H1 (cell line): Measurements from ENCODE around the gene PDE8B. TPM values are rescaled to one million over a fixed set of nuclear protein-coding genes. Genes with fewer than 3 reads are reported as not detected.

Experiments
- CTCF ChIA-PET: fragments of 300-600 bp; sonication (Branson Sonifier 250); formaldehyde crosslinking; loops from one replicate; lab custom pipeline; 2021; ENCODE audit not compliant: partially characterized antibody; lab: Charles Lee
- POLR2A ChIA-PET: fragments of 300-600 bp; sonication (Branson Sonifier 250); formaldehyde crosslinking; loops from one replicate; lab custom pipeline; 2021; ENCODE audit warnings: inconsistent platforms; ENCODE audit not compliant: partially characterized antibody; lab: Charles Lee
- DNase-seq, 2 experiments: peaks; one replicate each; pipeline versions ENCODE4 v3.0.0 to v3.0.0-alpha.2; 2010 to 2022; ENCODE audit warnings: low spot score in 2 of 2, low read depth in 1 of 2, mixed read lengths in 1 of 2
- FAIRE-seq: peaks from 2 replicates; lab custom pipeline; 2011; peaks lifted over from hg19 to GRCh38; lab: Jason Lieb, UNC
- H2AFZ ChIP-seq: 2 replicates; pipeline ENCODE4 v1.8.1; 2012; ENCODE audit warnings: low read length, inconsistent platforms
- H2AK5ac ChIP-seq: 2 replicates; pipeline ENCODE4 v1.6.1; 2013; ENCODE audit warnings: low read depth, low read length
- H2BK120ac ChIP-seq: replicated peaks from 2 replicates; pipeline ENCODE3; 2013; ENCODE audit warnings: low read depth, low read length, inconsistent platforms
- H2BK12ac ChIP-seq: 2 replicates; pipeline ENCODE4 v1.6.1; 2013; ENCODE audit warnings: low read depth, low read length
- H2BK15ac ChIP-seq: 2 replicates; pipeline ENCODE4 v1.6.1; 2013; ENCODE audit warnings: low read length
- H2BK20ac ChIP-seq: 2 replicates; pipeline ENCODE4 v1.6.1; 2013; ENCODE audit warnings: low read length
- H2BK5ac ChIP-seq: 2 replicates; pipeline ENCODE4 v1.6.1; 2013; ENCODE audit warnings: low read depth, low read length
- H3K14ac ChIP-seq: 2 replicates; pipeline ENCODE4 v1.6.1; 2013; ENCODE audit warnings: inconsistent platforms; ENCODE audit not compliant: insufficient read length
- H3K18ac ChIP-seq: 2 replicates; pipeline ENCODE4 v1.6.1; 2013; ENCODE audit warnings: low read length; ENCODE audit errors: extremely low read depth
- H3K23ac ChIP-seq: 2 replicates; pipeline ENCODE4 v1.6.1; 2013; ENCODE audit warnings: inconsistent platforms; ENCODE audit not compliant: insufficient read length
- H3K23me2 ChIP-seq: 2 replicates; pipeline ENCODE4 v1.6.1; 2013; ENCODE audit warnings: low read depth, low read length
- H3K27ac ChIP-seq: 2 replicates; pipeline ENCODE4 v1.6.1; 2011; ENCODE audit warnings: low read depth, low read length, inconsistent platforms
- H3K27me3 ChIP-seq, 4 experiments: replicated peaks in 1 of 4; 1 replicate in 1 of 4; 2 replicates in 3 of 4; pipeline versions ENCODE4 v1.6.1 to v1.8.1; 2011 to 2013; ENCODE audit warnings: low read length in 3 of 4, mild to moderate bottlenecking in 3 of 4, inconsistent platforms in 2 of 4, mixed read lengths in 2 of 4, moderate library complexity in 1 of 4; ENCODE audit not compliant: control insufficient read depth in 3 of 4, insufficient read depth in 3 of 4; ENCODE audit errors: extremely low read depth in 1 of 4
- H3K36me3 ChIP-seq, 4 experiments: 2 replicates each; pipeline versions ENCODE4 v1.6.1 to v1.8.1; 2011 to 2013; ENCODE audit warnings: mild to moderate bottlenecking in 4 of 4, low read length in 3 of 4, moderate library complexity in 2 of 4, control low read depth in 1 of 4, inconsistent platforms in 1 of 4; ENCODE audit not compliant: insufficient read depth in 4 of 4, control insufficient read depth in 2 of 4
- H3K4ac ChIP-seq: replicated peaks from 2 replicates; pipeline ENCODE3; 2013; ENCODE audit warnings: low read length, low read depth, mixed read lengths, inconsistent platforms; ENCODE audit not compliant: insufficient read length
- H3K4me1 ChIP-seq, 4 experiments: replicated peaks in 1 of 4; 1 replicate in 1 of 4; 2 replicates in 3 of 4; pipeline versions ENCODE4 v1.6.1 to v1.8.1; 2011 to 2013; ENCODE audit warnings: low read length in 3 of 4, inconsistent platforms in 2 of 4, mixed read lengths in 1 of 4; ENCODE audit not compliant: insufficient read depth in 4 of 4, control insufficient read depth in 3 of 4
- H3K4me2 ChIP-seq, 2 experiments: 2 replicates each; pipeline versions ENCODE4 v1.6.1 to v1.8.1; 2011 to 2013; ENCODE audit warnings: low read depth in 2 of 2, low read length in 2 of 2, control low read depth in 1 of 2, inconsistent platforms in 1 of 2, mild to moderate bottlenecking in 1 of 2; ENCODE audit not compliant: insufficient read depth in 1 of 2
- H3K4me3 ChIP-seq, 4 experiments: fragments of 200-600, 300-600 bp in 1 of 4; sonication (generic), shearing (Covaris generic), sonication (Bioruptor Twin) in 1 of 4; 2 replicates each; pipeline versions ENCODE4 v1.5.1 to v1.8.1; 2011 to 2016; ENCODE audit warnings: low read length in 4 of 4, low read depth in 3 of 4, control low read depth in 2 of 4, inconsistent platforms in 2 of 4, mild to moderate bottlenecking in 2 of 4, mixed read lengths in 1 of 4, moderate library complexity in 1 of 4; ENCODE audit not compliant: insufficient read depth in 2 of 4; ENCODE audit errors: extremely low read depth in 1 of 4
- H3K56ac ChIP-seq: replicated peaks from 2 replicates; pipeline ENCODE3; 2013; ENCODE audit warnings: low read depth, mild to moderate bottlenecking, mixed read lengths, low read length, inconsistent platforms; ENCODE audit not compliant: insufficient read length
- H3K79me1 ChIP-seq: 2 replicates; pipeline ENCODE4 v1.6.1; 2013; ENCODE audit warnings: low read depth, low read length, control low read depth
- H3K79me2 ChIP-seq, 2 experiments: 2 replicates each; pipeline versions ENCODE4 v1.6.1 to v1.8.1; 2012 to 2013; ENCODE audit warnings: low read length in 2 of 2, mild to moderate bottlenecking in 2 of 2, inconsistent platforms in 1 of 2; ENCODE audit not compliant: insufficient read depth in 2 of 2, control insufficient read depth in 1 of 2
- H3K9ac ChIP-seq, 4 experiments: replicated peaks in 1 of 4; 1 replicate in 1 of 4; 2 replicates in 3 of 4; pipeline versions ENCODE4 v1.6.1 to v1.8.1; 2011 to 2013; ENCODE audit warnings: low read depth in 3 of 4, low read length in 3 of 4, control low read depth in 2 of 4, mild to moderate bottlenecking in 2 of 4, moderate library complexity in 2 of 4, inconsistent platforms in 1 of 4; ENCODE audit errors: extremely low read depth in 1 of 4
- H3K9me3 ChIP-seq, 2 experiments: 2 replicates each; pipeline versions ENCODE4 v1.6.1 to v1.8.1; 2012 to 2013; ENCODE audit warnings: mild to moderate bottlenecking in 2 of 2, moderate library complexity in 2 of 2, control low read depth in 1 of 2, inconsistent platforms in 1 of 2, low read depth in 1 of 2, low read length in 1 of 2, mixed read lengths in 1 of 2; ENCODE audit not compliant: insufficient read depth in 2 of 2
- H4K20me1 ChIP-seq, 2 experiments: replicated peaks in 1 of 2; 2 replicates each; pipeline versions ENCODE3 to v1.8.1; 2011 to 2013; ENCODE audit warnings: inconsistent platforms in 2 of 2, low read length in 2 of 2, mild to moderate bottlenecking in 1 of 2; ENCODE audit not compliant: insufficient read depth in 2 of 2, control insufficient read depth in 1 of 2
- H4K5ac ChIP-seq: 2 replicates; pipeline ENCODE4 v1.6.1; 2013; ENCODE audit warnings: low read length, low read depth, mixed read lengths, inconsistent platforms; ENCODE audit not compliant: insufficient read length
- H4K8ac ChIP-seq: 2 replicates; pipeline ENCODE4 v1.8.0; 2013; ENCODE audit warnings: mild to moderate bottlenecking, moderate library complexity, low read length, inconsistent platforms; ENCODE audit not compliant: insufficient read depth; ENCODE audit errors: extremely low read depth
- H4K91ac ChIP-seq: replicated peaks from 2 replicates; pipeline ENCODE3; 2013; ENCODE audit warnings: low read length, mixed read lengths, inconsistent platforms; ENCODE audit not compliant: insufficient read length
- ASH2L ChIP-seq: fragments of 200-600, 300-600 bp; sonication (generic); IDR thresholded peaks from one replicate; pipeline ENCODE4 v1.7.1; 2017; ENCODE audit warnings: low read length
- ATF2 ChIP-seq: IDR thresholded peaks from 2 replicates; pipeline ENCODE4 v1.6.1; 2012; ENCODE audit warnings: low read length, inconsistent platforms
- ATF3 ChIP-seq: IDR thresholded peaks from 2 replicates; pipeline ENCODE4 v1.6.1; 2011; ENCODE audit warnings: low read depth, mild to moderate bottlenecking, low read length; ENCODE audit not compliant: insufficient read depth
- CTBP2 ChIP-seq: IDR thresholded peaks from 2 replicates; pipeline ENCODE4 v1.7.0; 2011; ENCODE audit warnings: borderline replicate concordance, mild to moderate bottlenecking, moderate library complexity, mixed read lengths, low read length; ENCODE audit not compliant: insufficient read depth, insufficient read length
- JUN ChIP-seq: IDR thresholded peaks from 2 replicates; pipeline ENCODE4 v1.6.1; 2011; ENCODE audit warnings: low read depth, mild to moderate bottlenecking, improper control_type of control experiment, low read length
- MAX ChIP-seq: IDR thresholded peaks from 2 replicates; pipeline ENCODE4 v1.6.1; 2012; ENCODE audit warnings: inconsistent platforms
- NANOG ChIP-seq: IDR thresholded peaks from 2 replicates; pipeline ENCODE4 v1.6.1; 2011; ENCODE audit warnings: low read length, low read depth, mild to moderate bottlenecking, inconsistent platforms; ENCODE audit not compliant: insufficient read depth, poor library complexity, severe bottlenecking
- PHF8 ChIP-seq: fragments of 200-600 bp; sonication (generic); conservative IDR thresholded peaks from 2 replicates; pipeline ENCODE4 v1.7.1; 2012; ENCODE audit warnings: low read depth, mild to moderate bottlenecking, inconsistent platforms, low read length, moderate library complexity
- SP4 ChIP-seq: IDR thresholded peaks from 2 replicates; pipeline ENCODE4 v1.6.1; 2012; ENCODE audit warnings: low read length, inconsistent platforms
- SRF ChIP-seq: IDR thresholded peaks from 2 replicates; pipeline ENCODE4 v1.6.1; 2011; ENCODE audit warnings: mild to moderate bottlenecking, low read depth, low read length, moderate library complexity
- TCF12 ChIP-seq: IDR thresholded peaks from 2 replicates; pipeline ENCODE4 v1.6.1; 2011; ENCODE audit warnings: low read depth, mild to moderate bottlenecking, low read length
- TEAD4 ChIP-seq: IDR thresholded peaks from 2 replicates; pipeline ENCODE4 v1.6.1; 2012; ENCODE audit warnings: low read depth, low read length, inconsistent platforms, mixed read lengths
- WGBS, 2 experiments: shearing (Covaris generic) in 1 of 2; methylation state at CpG; one replicate each; pipeline versions ENCODE4 v1.1.6 to v1.1.7; 2013 to 2015; ENCODE audit warnings: low lambda C conversion rate in 2 of 2, mixed read lengths in 2 of 2, inconsistent platforms in 1 of 2, low coverage in 1 of 2, missing lambda C conversion rate in 1 of 2; ENCODE audit not compliant: insufficient replicate concordance in 2 of 2, insufficient coverage in 1 of 2, insufficient read length in 1 of 2; ENCODE audit errors: extremely low coverage in 1 of 2, missing lambda C conversion rate in 1 of 2; 5-methylcytosine and 5-hydroxymethylcytosine counted together
- polyA plus RNA-seq, 7 experiments: library from polyadenylated mRNA; depleted of rRNA in 3 of 7; stranded (reverse) in 5 of 7; unstranded in 2 of 7; fragments of >200 nt in 5 of 7; fragments of 200-250 nt in 2 of 7; gene quantifications; 1 replicate in 5 of 7; 2 replicates in 1 of 7; 4 replicates in 1 of 7; pipeline versions ENCODE4 v1.2.1 to v1.2.3, GENCODE V29; 2011 to 2013; ENCODE audit warnings: missing spikeins in 2 of 7, mixed read lengths in 2 of 7
- total RNA-seq: library from RNA; stranded (reverse); fragmentation: NEBNext Ultra II Directional; extraction: Animal tissue kit (Norgen Biotek cat#: 25700); gene quantifications from 2 replicates; pipeline ENCODE4 v1.2.1, GENCODE V29; 2021

PDE8B gene
- total and polyA plus RNA-seq, 2 of the 8 experiments (the other 6 are each of a cell fraction or from before 2014, with no cell fraction given): 0.32 to 1.1 TPM

- Histone ChIP-seq H2BK12ac (no peak overlapping the region), H3K18ac (no peak overlapping the region), H3K4ac (no peak overlapping the region), H3K14ac (no peak overlapping the region), H2AK5ac (no peak overlapping the region), H2BK15ac (no peak overlapping the region), H3K4me2 (no peak overlapping the region), H3K4me3 (no peak overlapping the region), H3K23me2 (peaks cover 16% of the 10 kb centered on the region; the same call in 1 of the 2 replicates), H3K27ac (no peak overlapping the region), H3K79me2 (no peaks in the 10 kb centered on the region), H3K79me1 (no peaks in the 10 kb centered on the region), H3K9me3 (no peaks in the 10 kb centered on the region), H4K20me1 (no peaks in the 10 kb centered on the region), H4K91ac (no peak overlapping the region), H3K27me3 (peaks cover 14 to 32% (median 28%) of the 10 kb centered on the region in 4 experiments), H4K8ac (no peak overlapping the region), H3K4me1 (peaks cover 0 to 7% (median 3%) of the 10 kb centered on the region in 4 experiments; a peak in 2 of 7 replicates), H3K23ac (no peak overlapping the region), H4K5ac (no peak overlapping the region), H3K9ac (no peak overlapping the region), H2BK20ac (no peak overlapping the region), H3K56ac (no peak overlapping the region), H3K36me3 (no peaks in the 10 kb centered on the region), H2AFZ (no peak overlapping the region), H2BK120ac (no peak overlapping the region), H2BK5ac (no peak overlapping the region)
- FAIRE-seq: no peak
- ChIA-PET POLR2A (no interaction called here), CTCF (interaction anchor here (1.4 kb wide), 1 partner anchor 32 kb away, joined by 4 read pairs; no protein-coding TSS in a partner anchor)
- no peak for DNase-seq
- WGBS, 2 experiments: 93% methylated on average over 5 of the region's 5 CpGs; no CpG with 5 or more reads in 1 of the 2 experiments
- no peak for TF ChIP-seq SP4
- no peak for TF ChIP-seq PHF8
- TF ChIP-seq CTBP2: no peak
- TF ChIP-seq ASH2L: no peak
- TF ChIP-seq JUN: no peak
- no peak for TF ChIP-seq TEAD4
- TF ChIP-seq MAX: no peak
- no peak for TF ChIP-seq ATF3
- TF ChIP-seq TCF12: no peak
- no peak for TF ChIP-seq NANOG
- TF ChIP-seq ATF2: no peak
- no peak for TF ChIP-seq SRF
Measured at GRCh38 chr5:77177576-77177975, 32.9 kb upstream of the PDE8B start.
